ENCODE measurements around the gene OMA1.

DNA sequence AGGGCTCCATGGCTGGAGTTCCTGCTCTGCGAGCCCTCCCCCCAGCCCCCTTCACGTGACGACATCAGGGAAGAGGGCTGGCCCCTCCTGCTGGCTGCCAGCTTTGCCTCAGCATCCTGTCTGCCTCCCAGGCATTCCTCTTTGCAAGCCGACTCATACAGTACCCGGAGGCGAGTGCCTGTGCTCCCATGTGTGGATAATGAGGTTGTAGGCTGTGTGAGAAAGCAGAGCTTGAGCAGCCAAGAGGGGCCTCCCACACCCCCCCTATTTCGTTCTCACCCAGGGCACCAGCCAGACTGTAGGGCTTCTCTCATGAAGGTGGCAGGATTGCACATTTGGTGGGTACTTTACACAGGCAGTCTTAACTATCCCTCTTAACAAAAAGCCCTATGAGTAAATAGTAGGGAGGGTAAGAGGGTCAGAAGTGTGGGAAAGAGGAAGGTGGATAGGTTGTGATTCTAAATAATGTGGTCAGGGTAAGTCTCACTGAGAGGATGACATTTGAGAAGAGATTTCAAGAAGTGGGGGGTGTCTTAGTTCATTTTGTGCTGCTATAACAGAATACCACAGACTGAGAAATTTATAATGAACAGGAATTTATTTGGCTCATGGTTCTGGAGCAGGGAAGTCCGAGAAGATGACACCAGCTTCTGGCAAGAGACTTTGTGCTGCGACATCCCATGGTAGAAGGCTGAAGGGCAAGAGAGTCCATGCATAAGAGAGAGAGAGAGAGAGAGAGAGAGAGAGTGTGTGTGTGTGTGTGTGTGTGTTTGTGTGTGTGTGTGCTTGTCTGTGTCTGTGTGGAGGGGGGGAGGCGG lies 113.5 kb downstream of the OMA1 start:
- TF ChIP-seq, protein P1, sequence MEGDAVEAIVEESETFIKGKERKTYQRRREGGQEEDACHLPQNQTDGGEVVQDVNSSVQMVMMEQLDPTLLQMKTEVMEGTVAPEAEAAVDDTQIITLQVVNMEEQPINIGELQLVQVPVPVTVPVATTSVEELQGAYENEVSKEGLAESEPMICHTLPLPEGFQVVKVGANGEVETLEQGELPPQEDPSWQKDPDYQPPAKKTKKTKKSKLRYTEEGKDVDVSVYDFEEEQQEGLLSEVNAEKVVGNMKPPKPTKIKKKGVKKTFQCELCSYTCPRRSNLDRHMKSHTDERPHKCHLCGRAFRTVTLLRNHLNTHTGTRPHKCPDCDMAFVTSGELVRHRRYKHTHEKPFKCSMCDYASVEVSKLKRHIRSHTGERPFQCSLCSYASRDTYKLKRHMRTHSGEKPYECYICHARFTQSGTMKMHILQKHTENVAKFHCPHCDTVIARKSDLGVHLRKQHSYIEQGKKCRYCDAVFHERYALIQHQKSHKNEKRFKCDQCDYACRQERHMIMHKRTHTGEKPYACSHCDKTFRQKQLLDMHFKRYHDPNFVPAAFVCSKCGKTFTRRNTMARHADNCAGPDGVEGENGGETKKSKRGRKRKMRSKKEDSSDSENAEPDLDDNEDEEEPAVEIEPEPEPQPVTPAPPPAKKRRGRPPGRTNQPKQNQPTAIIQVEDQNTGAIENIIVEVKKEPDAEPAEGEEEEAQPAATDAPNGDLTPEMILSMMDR (IDR thresholded peaks at IDR 0.05), result peak in 1 of 6 experiments; percentile 15
- no peak for TF ChIP-seq POLR2A (IDR thresholded peaks at IDR 0.05)

Data from adrenal gland (tissue), 5 donors.